OCI-LY7 (cell line): ENCODE data around the gene RIC8B. TPM values are rescaled to one million over a fixed set of nuclear protein-coding genes. Genes with fewer than 3 reads are reported as not detected.

Experiments used
- BruUV-seq: library from RNA; stranded (reverse); fragments of 400-500 nt; replicated peaks from 2 replicates; lab custom pipeline; 2021; lab: Mats Ljungman, UMichigan
- CTCF ChIA-PET: fragments of 300-600 bp; sonication (Branson Sonifier 250); formaldehyde crosslinking; loops from one replicate; lab custom pipeline; 2022; ENCODE audit warnings: antibody characterized with exemption; ENCODE audit not compliant: unreplicated experiment; lab: Charles Lee
- POLR2A ChIA-PET: fragments of 300-600 bp; sonication (Branson Sonifier 250); formaldehyde crosslinking; loops from one replicate; lab custom pipeline; 2022; ENCODE audit warnings: antibody characterized with exemption; lab: Charles Lee
- DNase-seq: peaks from one replicate; pipeline ENCODE4 v3.0.0-alpha.2; 2015; ENCODE audit warnings: low spot score
- H2AFZ ChIP-seq: fragments of 200-600 bp; sonication (generic), shearing (Covaris generic); 2 replicates; pipeline ENCODE4 v1.6.1; 2014; ENCODE audit warnings: mild to moderate bottlenecking, antibody characterized with exemption, low read length, moderate library complexity
- H3K27ac ChIP-seq: fragments of 200-600 bp; sonication (generic); 2 replicates; pipeline ENCODE4 v1.5.1; 2014; ENCODE audit warnings: mixed run types, low read depth, mild to moderate bottlenecking, moderate library complexity, low read length, inconsistent platforms; ENCODE audit not compliant: poor library complexity, severe bottlenecking
- H3K36me3 ChIP-seq: fragments of 200-600 bp; sonication (generic); 2 replicates; pipeline ENCODE4 v1.6.1; 2014; ENCODE audit warnings: mild to moderate bottlenecking, antibody characterized with exemption, low read length, moderate library complexity, mixed read lengths; ENCODE audit not compliant: insufficient read depth
- H3K4me1 ChIP-seq: fragments of 200-600 bp; sonication (generic); 2 replicates; pipeline ENCODE4 v1.5.1; 2014; ENCODE audit warnings: mild to moderate bottlenecking, low read length; ENCODE audit not compliant: insufficient read depth, poor library complexity, severe bottlenecking
- H3K4me2 ChIP-seq: fragments of 200-600 bp; sonication (generic); 2 replicates; pipeline ENCODE4 v1.6.1; 2014; ENCODE audit warnings: mild to moderate bottlenecking, low read length
- H3K4me3 ChIP-seq: fragments of 200-600 bp; sonication (generic); 2 replicates; pipeline ENCODE4 v1.5.1; 2014; ENCODE audit warnings: mild to moderate bottlenecking, low read depth, low read length; ENCODE audit not compliant: poor library complexity, severe bottlenecking
- H3K79me2 ChIP-seq: fragments of 200-600 bp; sonication (generic); 2 replicates; pipeline ENCODE4 v1.6.1; 2016; ENCODE audit warnings: low read depth, mild to moderate bottlenecking, low read length, moderate library complexity, mixed read lengths; ENCODE audit not compliant: insufficient read depth
- H3K9me2 ChIP-seq: fragments of 200-600 bp; sonication (generic); 2 replicates; pipeline ENCODE4 v1.6.1; 2016; ENCODE audit warnings: mild to moderate bottlenecking, low read length, mixed read lengths; ENCODE audit not compliant: insufficient read depth
- H3K9me3 ChIP-seq: fragments of 200-600 bp; sonication (generic); 2 replicates; pipeline ENCODE4 v1.6.1; 2014; ENCODE audit warnings: mild to moderate bottlenecking, mixed run types, low read length, mixed read lengths
- H4K20me1 ChIP-seq: fragments of 200-600 bp; sonication (generic); 2 replicates; pipeline ENCODE4 v1.6.1; 2014; ENCODE audit warnings: mild to moderate bottlenecking, antibody characterized with exemption, low read length, moderate library complexity, mixed read lengths; ENCODE audit not compliant: insufficient read depth
- CTCF ChIP-seq: fragments of 200-600 bp; sonication (generic); conservative IDR thresholded peaks from 2 replicates; pipeline ENCODE4 v1.5.1; 2014; ENCODE audit warnings: mild to moderate bottlenecking, antibody characterized with exemption, low read length, moderate library complexity, mixed read lengths
- EZH2phosphoT487 ChIP-seq: fragments of 200-600 bp; sonication (generic); IDR thresholded peaks from 2 replicates; pipeline ENCODE4 v1.6.1; 2018; ENCODE audit warnings: low read depth, borderline replicate concordance, mild to moderate bottlenecking, mixed run types, antibody characterized with exemption, low read length, moderate library complexity, mixed read lengths
- intact Hi-C: fragments of 100-400 bp; cut with micrococcal nuclease; formaldehyde crosslinking; loops from one replicate; pipeline ENCODE4 v1.10.0; 2022; ENCODE audit not compliant: unreplicated experiment
- total RNA-seq, 2 experiments: library from RNA; depleted of rRNA in 1 of 2; stranded (reverse); fragments of >200 nt in 1 of 2; shearing (Covaris generic) in 1 of 2; gene quantifications; 2 replicates each; pipeline ENCODE4 v1.2.3, GENCODE V29; 2014 to 2022

The RIC8B gene
- total RNA-seq, 2 experiments from 2014 or later, result 9.6 TPM; not detected in 1

- no TSS peak for BruUV-seq
- intact Hi-C loops, result no loop called here
- POLR2A ChIA-PET, result no interaction called here
Measured at GRCh38 chr12:106837782-106838181, 63.3 kb downstream of the RIC8B start.

GRCh38 chr12:106839333-106839732, 64.9 kb downstream of the RIC8B start:
- CTCF ChIA-PET, result no interaction called here
- Histone ChIP-seq H3K36me3 (no peaks in the 10 kb centered on the region), H3K4me2 (no peak overlapping the region), H2AFZ (no peak overlapping the region), H3K4me3 (no peak overlapping the region), H3K79me2 (no peaks in the 10 kb centered on the region), H3K27ac (no peak overlapping the region), H4K20me1 (no peaks in the 10 kb centered on the region; the same call in 1 of the 2 replicates), H3K4me1 (no peaks in the 10 kb centered on the region), H3K9me3 (no peaks in the 10 kb centered on the region), H3K9me2 (no peaks in the 10 kb centered on the region)
- TF ChIP-seq CTCF (no peak), EZH2phosphoT487 (no peak)
- POLR2A ChIA-PET, result no interaction called here
- intact Hi-C loops, result no loop called here
- BruUV-seq, result no TSS peak
- no peak for DNase-seq

More at GRCh38 chr12:106837782-106838181, 63.3 kb downstream of the RIC8B start:
- Histone ChIP-seq H3K4me3 (no peak overlapping the region), H3K4me1 (no peaks in the 10 kb centered on the region), H4K20me1 (no peaks in the 10 kb centered on the region; the same call in 1 of the 2 replicates), H3K9me3 (no peaks in the 10 kb centered on the region), H3K27ac (no peak overlapping the region), H3K9me2 (no peaks in the 10 kb centered on the region), H3K36me3 (no peaks in the 10 kb centered on the region), H3K79me2 (no peaks in the 10 kb centered on the region), H2AFZ (no peak overlapping the region), H3K4me2 (no peak overlapping the region)
- TF ChIP-seq EZH2phosphoT487, result no peak
- TF ChIP-seq CTCF, result no peak
- CTCF ChIA-PET, result no interaction called here
- DNase-seq, result no peak

GRCh38 chr12:106840243-106840642, 65.8 kb downstream of the RIC8B start:
- Histone ChIP-seq H3K9me3 (no peaks in the 10 kb centered on the region), H4K20me1 (no peaks in the 10 kb centered on the region; the same call in 1 of the 2 replicates), H3K4me1 (no peaks in the 10 kb centered on the region), H2AFZ (no peak overlapping the region), H3K36me3 (no peaks in the 10 kb centered on the region), H3K4me2 (no peak overlapping the region), H3K27ac (no peak overlapping the region), H3K79me2 (no peaks in the 10 kb centered on the region), H3K4me3 (no peak overlapping the region), H3K9me2 (no peaks in the 10 kb centered on the region)
- no peak for TF ChIP-seq EZH2phosphoT487
- TF ChIP-seq CTCF, result no peak
- intact Hi-C loops, result loop anchor here (2.0 kb wide), 1 partner anchor 455 kb away; no protein-coding TSS in a partner anchor
- CTCF ChIA-PET, result interaction anchor here (0.6 kb wide), 1 partner anchor 50 kb away, joined by 3 read pairs; no protein-coding TSS in a partner anchor
- POLR2A ChIA-PET, result interaction anchor here (0.5 to 0.8 kb wide), 3 partner anchors 105 to 320 kb away, joined by 3 to 4 read pairs (median 3); no protein-coding TSS in a partner anchor
- DNase-seq, result no peak
- no TSS peak for BruUV-seq
